Measurements from ENCODE around the gene SPEN. TPM values are rescaled to one million over a fixed set of nuclear protein-coding genes. Genes with fewer than 3 reads are reported as not detected.

The SPEN gene
- polyA plus RNA-seq, 1 of the 3 experiments (the other 2 are of a cell fraction), result 6.1 TPM

DNA sequence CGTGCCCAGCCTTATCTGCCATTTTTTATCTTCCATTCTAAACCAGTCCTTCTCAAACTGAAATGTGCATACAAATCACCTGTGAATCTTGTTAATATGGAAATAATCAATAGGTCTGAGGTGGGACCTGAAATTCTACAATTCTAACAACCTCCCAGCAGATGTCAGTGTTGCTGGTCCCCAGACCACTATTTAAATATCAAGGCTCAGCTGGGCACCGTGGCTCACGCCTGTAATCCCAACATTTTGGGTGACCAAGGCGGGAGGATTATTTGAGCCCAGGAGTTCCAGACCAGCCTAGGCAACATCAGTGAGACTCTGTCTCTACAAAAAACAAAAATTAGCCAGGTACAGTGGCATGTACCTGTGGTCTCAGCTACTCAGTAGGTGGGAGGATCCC, 44.1 kb upstream of the SPEN start:
- no peaks in the 10 kb centered on the region for H3K27me3 ChIP-seq (ENCODE audit: insufficient read depth)
- DNase-seq, result peak; percentile 45
- POLR2A ChIA-PET, result no interaction called here

GRCh38 chr1:15804060-15804459, 43.4 kb upstream of the SPEN start:
- ChIA-PET POLR2A (no interaction called here), CTCF (interaction anchor here (0.6 to 7.3 kb wide), 14 partner anchors 8 to 265 kb away, joined by 3 to 58 read pairs (median 3); no protein-coding TSS in a partner anchor)
- no peaks in the 10 kb centered on the region for H3K9me3 ChIP-seq
- WGBS (ENCODE audit: low lambda C conversion rate), result 95% methylated on average over 8 of the region's 8 CpGs
- peaks cover 19 to 25% of the 10 kb centered on the region in 2 experiments; a peak in 3 of 4 replicates for H3K4me1 ChIP-seq (ENCODE audit: control insufficient read depth in 1 of 2, insufficient read depth in 2 of 2, low read depth in 1 of 2, low read length in 1 of 2)
- no peak overlapping the region for H3K4me2 ChIP-seq
- no peaks in the 10 kb centered on the region for H3K36me3 ChIP-seq (replicated peaks in 1 of 2; ENCODE audit: control insufficient read depth in 1 of 2, insufficient read depth in 2 of 2, low read length in 1 of 2)
- no peak for DNase-seq
- H3K9ac ChIP-seq, result no peak overlapping the region
- H3K27ac ChIP-seq (ENCODE audit: low read depth in 2 of 2, low read length in 1 of 2), result no peak overlapping the region
- peaks cover 39% of the 10 kb centered on the region for H3F3A ChIP-seq (replicated peaks; ENCODE audit: insufficient read depth)
- H4K20me1 ChIP-seq (ENCODE audit: insufficient read depth), result no peaks in the 10 kb centered on the region
- H2AFZ ChIP-seq (ENCODE audit: low read depth), result no peak overlapping the region
- TF ChIP-seq NRF1 (IDR thresholded peaks at IDR 0.05; ENCODE audit: low read depth, low read length) (no peak), REST (IDR thresholded peaks at IDR 0.05; ENCODE audit: low read depth, low read length) (no peak), MEF2A (IDR thresholded peaks at IDR 0.05; ENCODE audit: borderline replicate concordance, low read depth) (no peak), MXI1 (IDR thresholded peaks at IDR 0.05; ENCODE audit: low read depth, low read length) (no peak)
- TF ChIP-seq, protein P1, sequence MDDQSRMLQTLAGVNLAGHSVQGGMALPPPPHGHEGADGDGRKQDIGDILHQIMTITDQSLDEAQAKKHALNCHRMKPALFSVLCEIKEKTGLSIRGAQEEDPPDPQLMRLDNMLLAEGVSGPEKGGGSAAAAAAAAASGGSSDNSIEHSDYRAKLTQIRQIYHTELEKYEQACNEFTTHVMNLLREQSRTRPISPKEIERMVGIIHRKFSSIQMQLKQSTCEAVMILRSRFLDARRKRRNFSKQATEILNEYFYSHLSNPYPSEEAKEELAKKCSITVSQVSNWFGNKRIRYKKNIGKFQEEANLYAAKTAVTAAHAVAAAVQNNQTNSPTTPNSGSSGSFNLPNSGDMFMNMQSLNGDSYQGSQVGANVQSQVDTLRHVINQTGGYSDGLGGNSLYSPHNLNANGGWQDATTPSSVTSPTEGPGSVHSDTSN (IDR thresholded peaks at IDR 0.05), result no peak
- TF ChIP-seq, protein P2, sequence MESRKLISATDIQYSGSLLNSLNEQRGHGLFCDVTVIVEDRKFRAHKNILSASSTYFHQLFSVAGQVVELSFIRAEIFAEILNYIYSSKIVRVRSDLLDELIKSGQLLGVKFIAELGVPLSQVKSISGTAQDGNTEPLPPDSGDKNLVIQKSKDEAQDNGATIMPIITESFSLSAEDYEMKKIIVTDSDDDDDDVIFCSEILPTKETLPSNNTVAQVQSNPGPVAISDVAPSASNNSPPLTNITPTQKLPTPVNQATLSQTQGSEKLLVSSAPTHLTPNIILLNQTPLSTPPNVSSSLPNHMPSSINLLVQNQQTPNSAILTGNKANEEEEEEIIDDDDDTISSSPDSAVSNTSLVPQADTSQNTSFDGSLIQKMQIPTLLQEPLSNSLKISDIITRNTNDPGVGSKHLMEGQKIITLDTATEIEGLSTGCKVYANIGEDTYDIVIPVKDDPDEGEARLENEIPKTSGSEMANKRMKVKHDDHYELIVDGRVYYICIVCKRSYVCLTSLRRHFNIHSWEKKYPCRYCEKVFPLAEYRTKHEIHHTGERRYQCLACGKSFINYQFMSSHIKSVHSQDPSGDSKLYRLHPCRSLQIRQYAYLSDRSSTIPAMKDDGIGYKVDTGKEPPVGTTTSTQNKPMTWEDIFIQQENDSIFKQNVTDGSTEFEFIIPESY (IDR thresholded peaks at IDR 0.05; ENCODE audit: borderline replicate concordance, low read depth), result no peak
- TF ChIP-seq, protein P3, sequence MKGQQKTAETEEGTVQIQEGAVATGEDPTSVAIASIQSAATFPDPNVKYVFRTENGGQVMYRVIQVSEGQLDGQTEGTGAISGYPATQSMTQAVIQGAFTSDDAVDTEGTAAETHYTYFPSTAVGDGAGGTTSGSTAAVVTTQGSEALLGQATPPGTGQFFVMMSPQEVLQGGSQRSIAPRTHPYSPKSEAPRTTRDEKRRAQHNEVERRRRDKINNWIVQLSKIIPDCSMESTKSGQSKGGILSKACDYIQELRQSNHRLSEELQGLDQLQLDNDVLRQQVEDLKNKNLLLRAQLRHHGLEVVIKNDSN (IDR thresholded peaks at IDR 0.05; ENCODE audit: borderline replicate concordance, low read depth), result no peak
- no peaks in the 10 kb centered on the region for H3K27me3 ChIP-seq (ENCODE audit: insufficient read depth)
- no peaks in the 10 kb centered on the region for H3K9me2 ChIP-seq
- no peaks in the 10 kb centered on the region for H3K79me2 ChIP-seq (ENCODE audit: insufficient read depth)
- no peak overlapping the region for H3K4me3 ChIP-seq (ENCODE audit: low read depth in 2 of 2, low read length in 1 of 2)

More for the DNA sequence above, 44.1 kb upstream of the SPEN start:
- Histone ChIP-seq H3K4me3 (ENCODE audit: low read depth in 2 of 2, low read length in 1 of 2) (no peak overlapping the region), H3K27ac (ENCODE audit: low read depth in 2 of 2, low read length in 1 of 2) (no peak overlapping the region), H3K4me2 (no peak overlapping the region), H4K20me1 (ENCODE audit: insufficient read depth) (no peaks in the 10 kb centered on the region), H3K9me2 (no peaks in the 10 kb centered on the region), H3K9ac (no peak overlapping the region), H3K79me2 (ENCODE audit: insufficient read depth) (no peaks in the 10 kb centered on the region), H3F3A (replicated peaks; ENCODE audit: insufficient read depth) (peaks cover 39% of the 10 kb centered on the region), H3K36me3 (replicated peaks in 1 of 2; ENCODE audit: control insufficient read depth in 1 of 2, insufficient read depth in 2 of 2, low read length in 1 of 2) (no peaks in the 10 kb centered on the region), H3K4me1 (ENCODE audit: control insufficient read depth in 1 of 2, insufficient read depth in 2 of 2, low read depth in 1 of 2, low read length in 1 of 2) (peaks cover 19 to 29% of the 10 kb centered on the region in 2 experiments; a peak in 3 of 4 replicates), H3K9me3 (no peaks in the 10 kb centered on the region), H2AFZ (ENCODE audit: low read depth) (no peak overlapping the region)
- peak; percentile 65 for TF ChIP-seq RAD21 (IDR thresholded peaks at IDR 0.05; ENCODE audit: low read length)
- TF ChIP-seq GATA2 (CRISPR knock-in tag; IDR thresholded peaks at IDR 0.05), result no peak
- no peak for TF ChIP-seq TCF12 (IDR thresholded peaks at IDR 0.05)
- TF ChIP-seq CTCF (IDR thresholded peaks at IDR 0.05), result peak; percentile 58
- peak; percentile 38 for TF ChIP-seq SMC3 (IDR thresholded peaks at IDR 0.05; ENCODE audit: low read depth, low read length)
- WGBS (ENCODE audit: low lambda C conversion rate), result 78% methylated on average over 4 of the region's 4 CpGs
- CTCF ChIA-PET, result interaction anchor here (0.6 to 7.3 kb wide), 15 partner anchors 8 to 266 kb away, joined by 3 to 58 read pairs (median 3); no protein-coding TSS in a partner anchor
